Fibroblast of pulmonary artery (primary cell): ENCODE measurements around the gene ATOH1.

Source experiments
- DNase-seq: peaks from one replicate; pipeline ENCODE4 v3.0.0-alpha.2; 2010; ENCODE audit warnings: low read depth
- H3K4me3 ChIP-seq: replicated peaks from 2 replicates; pipeline ENCODE4 v1.5.1; 2011; ENCODE audit warnings: low read depth, mild to moderate bottlenecking, control low read depth, low read length, moderate library complexity
- CTCF ChIP-seq: IDR thresholded peaks from 2 replicates; pipeline ENCODE4 v1.5.1; 2011; ENCODE audit warnings: mild to moderate bottlenecking, control low read depth, low read length, inconsistent platforms; ENCODE audit errors: missing control alignments

ATOH1 gene

GRCh38 chr4:93834249-93835066, 5.9 kb downstream of the ATOH1 start:
- no peak for DNase-seq
- no peak for TF ChIP-seq CTCF
- no peak overlapping the region for H3K4me3 ChIP-seq

- no peak for DNase-seq
- no peak for TF ChIP-seq CTCF
- no peak overlapping the region for H3K4me3 ChIP-seq
These were observed 7.4 kb downstream of the ATOH1 start for GRCh38 chr4:93835929-93836328.

GRCh38 chr4:93839704-93840103, 11.2 kb downstream of the ATOH1 start:
- DNase-seq: no peak
- H3K4me3 ChIP-seq: no peak overlapping the region
- TF ChIP-seq CTCF: no peak

GRCh38 chr4:93841803-93842345, 13.3 kb downstream of the ATOH1 start:
- no peak overlapping the region for H3K4me3 ChIP-seq
- DNase-seq: no peak
- no peak for TF ChIP-seq CTCF

GRCh38 chr4:93842601-93843252, 14.2 kb downstream of the ATOH1 start:
- no peak for DNase-seq
- H3K4me3 ChIP-seq: no peak overlapping the region
- no peak for TF ChIP-seq CTCF

GRCh38 chr4:93843772-93844171, 15.2 kb downstream of the ATOH1 start:
- no peak for TF ChIP-seq CTCF

GRCh38 chr4:93852680-93853079, 24.1 kb downstream of the ATOH1 start:
- no peak for DNase-seq
- H3K4me3 ChIP-seq: no peak overlapping the region
- TF ChIP-seq CTCF: no peak

More at GRCh38 chr4:93843772-93844171, 15.2 kb downstream of the ATOH1 start:
- DNase-seq: no peak
- no peak overlapping the region for H3K4me3 ChIP-seq
